A549 treated with Hydrocortisone at 1 μM for 4 hours (cell line): Measurements from ENCODE around the gene SYNPO2L. TPM values are rescaled to one million over a fixed set of nuclear protein-coding genes. Genes with fewer than 3 reads are reported as not detected.

Experiments
- total RNA-seq: library from RNA; stranded (reverse); fragments of 200-300 nt; extraction: Qiagen RNA extraction; gene quantifications from 5 replicates; pipeline ENCODE4 v1.2.3, GENCODE V29; 2022

Gene SYNPO2L
- total RNA-seq: 0.03 to 0.30 TPM (median 0.08 TPM) in 3 of 5 replicates, not detected in the others

GRCh38 chr10:73655990-73656298 is at the start of gene SYNPO2L:
Gene SYNPO2L, minus strand, starts transcription at chr10:73656029. Its CDS starts 107 bp downstream, at chr10:73655922.

GRCh38 chr10:73697675-73698159 is 41.9 kb upstream of the SYNPO2L start, which contains the start of gene AGAP5:
Gene AGAP5, minus strand, starts transcription at chr10:73698109. Its CDS starts 354 bp downstream, at chr10:73697755.

GRCh38 chr10:73641328-73642060 is 14.3 kb downstream of the SYNPO2L start, which contains the start of gene MYOZ1:
Gene MYOZ1, minus strand, starts transcription at chr10:73641474. Its CDS starts 1,457 bp downstream, at chr10:73640017.

Other genes starting within 250 kb of the SYNPO2L start
- gene ANXA7, start 242.0 kb downstream of the SYNPO2L start, total RNA-seq: 113 to 130 TPM (median 115 TPM) in 5 replicates
- gene MSS51, start 222.5 kb downstream of the SYNPO2L start, total RNA-seq: 0.37 to 0.59 TPM (median 0.48 TPM) in 5 replicates
- 14.4 to 20.8 TPM (median 17.1 TPM) in 5 replicates for gene PPP3CB, start 160.0 kb downstream of the SYNPO2L start, total RNA-seq
- 8.0 to 13.5 TPM (median 11.1 TPM) in 5 replicates for gene USP54, start 64.7 kb downstream of the SYNPO2L start, total RNA-seq
- gene MYOZ1, start 14.6 kb downstream of the SYNPO2L start, total RNA-seq: not detected in 5 replicates
- gene AGAP5, start 42.1 kb upstream of the SYNPO2L start, total RNA-seq: 2.0 to 3.8 TPM (median 2.4 TPM) in 5 replicates
- gene SEC24C, start 88.3 kb upstream of the SYNPO2L start, total RNA-seq: 55.3 to 62.0 TPM (median 56.7 TPM) in 5 replicates
- gene CHCHD1, start 126.0 kb upstream of the SYNPO2L start, total RNA-seq: 51.7 to 75.1 TPM (median 70.9 TPM) in 5 replicates
- 35.5 to 43.3 TPM (median 40.8 TPM) in 5 replicates for gene ZSWIM8, start 129.6 kb upstream of the SYNPO2L start, total RNA-seq
- 12.9 to 19.0 TPM (median 15.2 TPM) in 5 replicates for gene NDST2, start 155.6 kb upstream of the SYNPO2L start, total RNA-seq
- 17.2 to 20.8 TPM (median 18.0 TPM) in 5 replicates for gene CAMK2G, start 218.5 kb upstream of the SYNPO2L start, total RNA-seq